ENCODE data around the gene RDH11. TPM values are rescaled to one million over a fixed set of nuclear protein-coding genes. Genes with fewer than 3 reads are reported as not detected.

RDH11 gene
- total and polyA plus RNA-seq, 12 donors, result 9.6 to 22.3 (median 15.6) TPM

DNA sequence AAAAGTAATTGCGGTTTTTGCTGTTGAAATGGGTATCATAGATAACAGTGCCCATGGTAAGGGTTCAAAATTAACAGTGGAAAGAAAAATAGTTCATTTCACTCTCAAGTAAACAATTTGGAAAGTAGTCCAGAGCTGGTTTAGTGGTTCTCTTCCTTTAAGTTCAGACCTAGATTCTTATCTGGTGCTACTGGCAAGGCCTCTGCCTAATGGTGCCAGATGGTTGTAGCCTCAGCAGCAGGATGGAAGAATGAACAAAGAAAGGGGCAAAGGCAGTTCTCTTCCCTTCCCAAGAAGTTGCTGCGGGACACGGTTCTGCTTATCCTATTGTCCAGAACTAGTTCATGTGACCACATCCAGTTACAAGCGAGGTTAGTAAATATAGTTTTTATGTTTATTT, 65.4 kb downstream of the RDH11 start:
- TF ChIP-seq, protein P1, sequence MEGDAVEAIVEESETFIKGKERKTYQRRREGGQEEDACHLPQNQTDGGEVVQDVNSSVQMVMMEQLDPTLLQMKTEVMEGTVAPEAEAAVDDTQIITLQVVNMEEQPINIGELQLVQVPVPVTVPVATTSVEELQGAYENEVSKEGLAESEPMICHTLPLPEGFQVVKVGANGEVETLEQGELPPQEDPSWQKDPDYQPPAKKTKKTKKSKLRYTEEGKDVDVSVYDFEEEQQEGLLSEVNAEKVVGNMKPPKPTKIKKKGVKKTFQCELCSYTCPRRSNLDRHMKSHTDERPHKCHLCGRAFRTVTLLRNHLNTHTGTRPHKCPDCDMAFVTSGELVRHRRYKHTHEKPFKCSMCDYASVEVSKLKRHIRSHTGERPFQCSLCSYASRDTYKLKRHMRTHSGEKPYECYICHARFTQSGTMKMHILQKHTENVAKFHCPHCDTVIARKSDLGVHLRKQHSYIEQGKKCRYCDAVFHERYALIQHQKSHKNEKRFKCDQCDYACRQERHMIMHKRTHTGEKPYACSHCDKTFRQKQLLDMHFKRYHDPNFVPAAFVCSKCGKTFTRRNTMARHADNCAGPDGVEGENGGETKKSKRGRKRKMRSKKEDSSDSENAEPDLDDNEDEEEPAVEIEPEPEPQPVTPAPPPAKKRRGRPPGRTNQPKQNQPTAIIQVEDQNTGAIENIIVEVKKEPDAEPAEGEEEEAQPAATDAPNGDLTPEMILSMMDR (IDR thresholded peaks at IDR 0.05), result no peak
- Histone ChIP-seq H3K4me1 (no peaks in the 10 kb centered on the region), H3K9me3 (no peaks in the 10 kb centered on the region), H3K36me3 (no peaks in the 10 kb centered on the region), H3K27ac (no peak overlapping the region), H3K4me3 (no peak overlapping the region), H3K27me3 (no peaks in the 10 kb centered on the region)
- WGBS, 2 donors, result 92 to 93% methylated on average over 4 of the region's 4 CpGs
- intact Hi-C loops (cut with DNase I), result no loop called here
- DNase-seq (no peak), ATAC-seq (no peak)

DNA sequence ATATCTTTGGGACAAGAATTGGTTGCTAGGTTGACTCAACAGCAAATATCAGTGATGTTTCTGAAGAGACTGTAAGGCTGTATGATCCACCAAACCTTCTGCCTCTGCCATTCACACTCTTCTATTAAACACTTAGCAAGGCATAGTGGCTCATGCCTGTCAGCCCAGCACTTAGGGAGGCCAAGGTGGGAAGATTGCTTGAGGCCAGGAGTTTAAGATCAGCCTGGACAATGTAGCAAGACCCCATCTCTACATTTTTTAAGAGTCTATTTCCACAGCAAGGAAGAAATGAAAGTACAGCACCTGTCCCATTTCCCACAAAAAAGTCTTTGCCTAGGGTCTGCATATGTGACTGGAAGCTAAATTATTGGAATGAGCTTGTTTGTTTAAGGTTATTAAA, 68.0 kb downstream of the RDH11 start:
- Histone ChIP-seq H3K27ac (no peak overlapping the region), H3K27me3 (no peaks in the 10 kb centered on the region), H3K4me3 (no peak overlapping the region), H3K9me3 (no peaks in the 10 kb centered on the region), H3K36me3 (no peaks in the 10 kb centered on the region), H3K4me1 (peaks cover 0 to 11% (median 0%) of the 10 kb centered on the region in 9 donors)
- intact Hi-C loops (cut with DNase I), result no loop called here
- ATAC-seq (no peak), DNase-seq (no peak)
- TF ChIP-seq, protein P1 (IDR thresholded peaks at IDR 0.05), result no peak

Other genes starting within 250 kb of the RDH11 start
- 1 to 10 TPM in 9 of 10 donors, under 1 TPM in 1; 1.00 to 5.9 (median 1.7) TPM for gene TMEM229B, start 207.0 kb downstream of the RDH11 start, total RNA-seq
- under 1 TPM; 0.51 to 0.68 TPM for gene TMEM229B, start 207.0 kb downstream of the RDH11 start, polyA plus RNA-seq
- gene PLEKHH1, start 162.5 kb downstream of the RDH11 start, total RNA-seq, result 1 to 10 TPM; 1.7 to 7.8 (median 3.7) TPM
- 10 to 100 TPM in 1 of 2 donors, 1 to 10 TPM in 1; 2.3 to 14.8 TPM for gene PLEKHH1, start 162.5 kb downstream of the RDH11 start, polyA plus RNA-seq
- gene PIGH, start 95.5 kb downstream of the RDH11 start, total RNA-seq, result 10 to 100 TPM in 6 of 10 donors, 1 to 10 TPM in 4; 9.0 to 16.8 (median 10.2) TPM
- 10 to 100 TPM; 18.1 to 23.3 TPM for gene PIGH, start 95.5 kb downstream of the RDH11 start, polyA plus RNA-seq
- 10 to 100 TPM in 1 of 10 donors, 1 to 10 TPM in 7, under 1 TPM in 2; 0.69 to 11.6 (median 1.5) TPM for gene ARG2, start 75.8 kb downstream of the RDH11 start, total RNA-seq
- 10 to 100 TPM in 1 of 2 donors, under 1 TPM in 1; 0.22 to 42.4 TPM for gene ARG2, start 75.8 kb downstream of the RDH11 start, polyA plus RNA-seq
- gene VTI1B, start 21.1 kb downstream of the RDH11 start, total RNA-seq, result 100 to 1,000 TPM; 110 to 153 (median 125) TPM
- gene VTI1B, start 21.1 kb downstream of the RDH11 start, polyA plus RNA-seq, result 10 to 100 TPM; 64.7 to 88.2 TPM
- gene RDH12, start 6.1 kb upstream of the RDH11 start, total RNA-seq, result under 1 TPM in 1 of 10 donors, not detected in 9; 0.14 TPM
- gene RDH12, start 6.1 kb upstream of the RDH11 start, polyA plus RNA-seq, result not detected
- 10 to 100 TPM; 11.0 to 17.9 (median 15.4) TPM for gene ZFYVE26, start 120.8 kb upstream of the RDH11 start, total RNA-seq
- gene ZFYVE26, start 120.8 kb upstream of the RDH11 start, polyA plus RNA-seq, result 1 to 10 TPM; 2.8 to 5.6 TPM
- 1 to 10 TPM; 2.4 to 8.6 (median 3.6) TPM for gene RAD51B, start 124.0 kb upstream of the RDH11 start, total RNA-seq
- gene RAD51B, start 124.0 kb upstream of the RDH11 start, polyA plus RNA-seq, result 1 to 10 TPM in 1 of 2 donors, under 1 TPM in 1; 0.88 to 1.5 TPM